ENCODE measurements around the gene WAC. TPM values are rescaled to one million over a fixed set of nuclear protein-coding genes. Genes with fewer than 3 reads are reported as not detected.

WAC gene
- total and polyA plus RNA-seq, 10 of the 15 experiments (the other 5 are each of a cell fraction or from before 2014, with no cell fraction given) = 26.5 to 131 (median 69.4) TPM

GRCh38 chr10:28586176-28586575 lies 53.3 kb downstream of the WAC start:
- Histone ChIP-seq H3K27me3 (replicated peaks in 1 of 2; ENCODE audit: control insufficient read depth in 2 of 2, insufficient read depth in 2 of 2, low read length in 1 of 2) (no peaks in the 10 kb centered on the region), H2AFZ (ENCODE audit: control insufficient read depth, low read depth, low read length) (no peak overlapping the region), H3K9ac (ENCODE audit: control insufficient read depth, insufficient read depth, low read length) (no peak overlapping the region), H3K4me2 (ENCODE audit: control insufficient read depth, insufficient read depth) (no peak overlapping the region), H3K4me1 (ENCODE audit: control insufficient read depth, insufficient read depth, low read length) (no peaks in the 10 kb centered on the region), H3K36me3 (ENCODE audit: control insufficient read depth in 2 of 2, insufficient read depth in 2 of 2, low read length in 1 of 2) (peaks cover 5 to 45% of the 10 kb centered on the region in 2 experiments), H3K79me2 (ENCODE audit: control insufficient read depth, insufficient read depth, low read length) (peaks cover 14% of the 10 kb centered on the region), H3K9me3 (replicated peaks; ENCODE audit: control insufficient read depth, insufficient read depth, low read length) (no peaks in the 10 kb centered on the region), H4K20me1 (ENCODE audit: control insufficient read depth, insufficient read depth) (peaks cover 4% of the 10 kb centered on the region; the same call in 1 of the 2 replicates), H3K4me3 (no peak overlapping the region), H3K27ac (ENCODE audit: control insufficient read depth, insufficient read depth) (no peak overlapping the region)
- DNase-seq (ENCODE audit: low read depth, low spot score) (no peak), ATAC-seq (no peak), FAIRE-seq (no peak)
- 97% methylated on average over 4 of the region's 4 CpGs for WGBS (ENCODE audit: insufficient coverage, insufficient replicate concordance, low lambda C conversion rate, missing lambda C conversion rate)
- POLR2A ChIA-PET = interaction anchor here (1.0 to 1.1 kb wide), 2 partner anchors 9 to 53 kb away, joined by 3 read pairs; partner anchors contain the start of gene WAC
- intact Hi-C loops (cut with micrococcal nuclease; ENCODE audit: unreplicated experiment) (no loop called here), in situ Hi-C loops (cut with MboI) (no loop called here)
- BruUV-seq (replicated peaks) = no TSS peak
- TF ChIP-seq CREB1 (IDR thresholded peaks at IDR 0.05; ENCODE audit: low read depth) (no peak), USF1 (IDR thresholded peaks at IDR 0.05; ENCODE audit: borderline replicate concordance, extremely low read length, insufficient read depth, low read depth, low read length) (no peak), ZZZ3 (IDR thresholded peaks at IDR 0.05; ENCODE audit: control insufficient read depth, insufficient read length, low read depth) (no peak)
- CTCF ChIA-PET = interaction anchor here (0.6 to 1.2 kb wide), 3 partner anchors 35 to 1478 kb away, joined by 3 to 5 read pairs (median 4); no protein-coding TSS in a partner anchor
- SMC1A ChIA-PET (ENCODE audit: uncharacterized antibody, unreplicated experiment) = interaction anchor here (1.2 kb wide), 1 partner anchor 13 kb away, joined by 3 read pairs; no protein-coding TSS in a partner anchor
- RAD21 ChIA-PET (ENCODE audit: unreplicated experiment) = interaction anchor here (1.0 kb wide), 1 partner anchor 18 kb away, joined by 3 read pairs; no protein-coding TSS in a partner anchor

- intact Hi-C loops (cut with micrococcal nuclease; ENCODE audit: unreplicated experiment) = no loop called here
- no peaks in the 10 kb centered on the region for H3K27me3 ChIP-seq (replicated peaks in 1 of 2; ENCODE audit: control insufficient read depth in 2 of 2, insufficient read depth in 2 of 2, low read length in 1 of 2)
- ChIA-PET SMC1A (ENCODE audit: uncharacterized antibody, unreplicated experiment) (interaction anchor here (0.8 to 1.8 kb wide), 5 partner anchors 13 to 219 kb away, joined by 3 to 6 read pairs (median 3); no protein-coding TSS in a partner anchor), CTCF (interaction anchor here (0.9 to 1.5 kb wide), 5 partner anchors 10 to 156 kb away, joined by 3 to 5 read pairs (median 3); no protein-coding TSS in a partner anchor), POLR2A (interaction anchor here (1.0 to 1.9 kb wide), 2 partner anchors 11 to 13 kb away, joined by 3 to 7 read pairs; no protein-coding TSS in a partner anchor), RAD21 (ENCODE audit: unreplicated experiment) (no interaction called here)
- ATAC-seq (no peak), FAIRE-seq (no peak), DNase-seq (ENCODE audit: low read depth, low spot score) (no peak)
- peaks cover 4% of the 10 kb centered on the region; the same call in 1 of the 2 replicates for H4K20me1 ChIP-seq (ENCODE audit: control insufficient read depth, insufficient read depth)
- peaks cover 7 to 43% of the 10 kb centered on the region in 2 experiments for H3K36me3 ChIP-seq (ENCODE audit: control insufficient read depth in 2 of 2, insufficient read depth in 2 of 2, low read length in 1 of 2)
- no peak overlapping the region for H3K4me2 ChIP-seq (ENCODE audit: control insufficient read depth, insufficient read depth)
- no peaks in the 10 kb centered on the region for H3K4me1 ChIP-seq (ENCODE audit: control insufficient read depth, insufficient read depth, low read length)
- WGBS (ENCODE audit: insufficient coverage, insufficient replicate concordance, low lambda C conversion rate, missing lambda C conversion rate) = 86% methylated on average over 5 of the region's 5 CpGs
- H2AFZ ChIP-seq (ENCODE audit: control insufficient read depth, low read depth, low read length) = no peak overlapping the region
- in situ Hi-C loops (cut with MboI) = no loop called here
- H3K79me2 ChIP-seq (ENCODE audit: control insufficient read depth, insufficient read depth, low read length) = peaks cover 10% of the 10 kb centered on the region
- no TSS peak for BruUV-seq (replicated peaks)
- no peak overlapping the region for H3K27ac ChIP-seq (ENCODE audit: control insufficient read depth, insufficient read depth)
- H3K9ac ChIP-seq (ENCODE audit: control insufficient read depth, insufficient read depth, low read length) = no peak overlapping the region
- no peak overlapping the region for H3K4me3 ChIP-seq
- H3K9me3 ChIP-seq (replicated peaks; ENCODE audit: control insufficient read depth, insufficient read depth, low read length) = no peaks in the 10 kb centered on the region
- TF ChIP-seq CHD1 (IDR thresholded peaks at IDR 0.05; ENCODE audit: low read depth, low read length) = no peak
- TF ChIP-seq TARDBP (IDR thresholded peaks at IDR 0.05; ENCODE audit: borderline replicate concordance) = no peak
- TF ChIP-seq MEF2B (IDR thresholded peaks at IDR 0.05; ENCODE audit: partially characterized antibody, poor library complexity, severe bottlenecking) = no peak
- TF ChIP-seq CUX1 (IDR thresholded peaks at IDR 0.05; ENCODE audit: insufficient replicate concordance, low read depth, low read length) = no peak
- TF ChIP-seq POLR2A (IDR thresholded peaks at IDR 0.05; ENCODE audit: low read depth, low read length) = no peak
- no peak for TF ChIP-seq SREBF2 (IDR thresholded peaks at IDR 0.05; ENCODE audit: low read length)
- no peak for TF ChIP-seq ZNF274 (IDR thresholded peaks at IDR 0.05; ENCODE audit: insufficient read depth, insufficient read length)
Observed at GRCh38 chr10:28587270-28587969, 54.5 kb downstream of the WAC start.
